OCI-LY3 (cell line): ENCODE results near the gene ARHGEF16.

ENCODE experiments used
- EZH2phosphoT487 ChIP-seq: fragments of 200-600 bp; shearing (Covaris generic); IDR thresholded peaks from 2 replicates; pipeline ENCODE4 v1.6.1; 2018; ENCODE audit warnings: antibody characterized with exemption, mixed run types, low read depth
- TF ChIP-seq, protein P1 (sequence below): fragments of 200-600, 300-600 bp; sonication (generic); IDR thresholded peaks from 2 replicates; pipeline ENCODE4 v1.5.1; 2014; ENCODE audit warnings: antibody characterized with exemption, low read length, low read depth

DNA sequence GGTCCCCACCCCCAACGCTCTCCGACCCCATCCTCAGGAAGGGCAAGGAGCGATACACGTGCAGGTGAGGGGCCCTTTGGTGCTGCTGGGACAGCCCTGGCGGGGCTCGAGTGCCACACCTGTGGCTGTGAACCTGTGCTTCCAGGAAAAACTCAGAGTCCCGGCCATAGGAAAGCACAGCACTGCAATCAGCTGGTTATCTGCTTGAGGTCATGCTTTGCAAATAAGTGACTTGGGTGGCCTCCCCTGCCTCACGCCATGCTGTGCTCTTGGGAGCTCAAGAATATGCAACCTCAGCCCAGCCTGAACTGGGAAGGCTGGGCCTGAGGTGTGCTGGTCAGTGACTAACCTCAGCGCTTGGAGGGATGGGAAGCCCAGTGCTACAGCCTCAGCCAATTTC, 36.5 kb upstream of the ARHGEF16 start:
- TF ChIP-seq, protein P1, sequence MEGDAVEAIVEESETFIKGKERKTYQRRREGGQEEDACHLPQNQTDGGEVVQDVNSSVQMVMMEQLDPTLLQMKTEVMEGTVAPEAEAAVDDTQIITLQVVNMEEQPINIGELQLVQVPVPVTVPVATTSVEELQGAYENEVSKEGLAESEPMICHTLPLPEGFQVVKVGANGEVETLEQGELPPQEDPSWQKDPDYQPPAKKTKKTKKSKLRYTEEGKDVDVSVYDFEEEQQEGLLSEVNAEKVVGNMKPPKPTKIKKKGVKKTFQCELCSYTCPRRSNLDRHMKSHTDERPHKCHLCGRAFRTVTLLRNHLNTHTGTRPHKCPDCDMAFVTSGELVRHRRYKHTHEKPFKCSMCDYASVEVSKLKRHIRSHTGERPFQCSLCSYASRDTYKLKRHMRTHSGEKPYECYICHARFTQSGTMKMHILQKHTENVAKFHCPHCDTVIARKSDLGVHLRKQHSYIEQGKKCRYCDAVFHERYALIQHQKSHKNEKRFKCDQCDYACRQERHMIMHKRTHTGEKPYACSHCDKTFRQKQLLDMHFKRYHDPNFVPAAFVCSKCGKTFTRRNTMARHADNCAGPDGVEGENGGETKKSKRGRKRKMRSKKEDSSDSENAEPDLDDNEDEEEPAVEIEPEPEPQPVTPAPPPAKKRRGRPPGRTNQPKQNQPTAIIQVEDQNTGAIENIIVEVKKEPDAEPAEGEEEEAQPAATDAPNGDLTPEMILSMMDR: no peak
- TF ChIP-seq EZH2phosphoT487: no peak
